Upper lobe of left lung (tissue), 6 donors: ENCODE measurements around the gene CTNNA1. TPM values are rescaled to one million over a fixed set of nuclear protein-coding genes. Genes with fewer than 3 reads are reported as not detected.

Source experiments
- ATAC-seq, 2 donors: fragments of 200-7000 bp; cut with Tn5 transposase; one replicate each; pipeline ENCODE4 v1.9.1; 2022; ENCODE audit warnings: mild to moderate bottlenecking in 2 of 2, moderate library complexity in 2 of 2; ENCODE audit not compliant: low FRiP score in 2 of 2
- DNase-seq, 2 donors: peaks; one replicate each; pipeline ENCODE4 v3.0.0-alpha.2; 2019 to 2020
- H3K27ac ChIP-seq, 4 donors: fragments of 200-600 bp; sonication (generic); one replicate each; pipeline ENCODE4 v1.5.1; 2016 to 2019
- H3K27me3 ChIP-seq, 4 donors: fragments of 200-600 bp; sonication (generic); one replicate each; pipeline ENCODE4 v1.5.1; 2017 to 2019
- H3K36me3 ChIP-seq, 4 donors: fragments of 200-600 bp; sonication (generic); one replicate each; pipeline ENCODE4 v1.5.1; 2016 to 2019
- H3K4me1 ChIP-seq, 4 donors: fragments of 200-600 bp; sonication (generic); one replicate each; pipeline ENCODE4 v1.5.1; 2018 to 2019
- H3K4me3 ChIP-seq, 4 donors: fragments of 200-600 bp; sonication (generic); one replicate each; pipeline ENCODE4 v1.5.1; 2017 to 2019; ENCODE audit warnings: mild to moderate bottlenecking in 2 of 4, moderate library complexity in 1 of 4
- H3K9me3 ChIP-seq, 4 donors: fragments of 200-600 bp; sonication (generic); one replicate each; pipeline ENCODE4 v1.5.1; 2018 to 2019
- CTCF ChIP-seq, 6 experiments: fragments of 450-650 bp in 4 of 6; fragments of 200-600 bp in 2 of 6; sonication (generic) in 2 of 6; IDR thresholded peaks; one replicate each; pipeline ENCODE4 v1.5.1; 2016 to 2019; ENCODE audit warnings: antibody characterized with exemption in 6 of 6
- EP300 ChIP-seq, 4 donors: sonication (generic); formaldehyde crosslinking; IDR thresholded peaks; one replicate each; pipeline ENCODE4 v1.5.1; 2017; ENCODE audit warnings: antibody characterized with exemption in 4 of 4, control low read depth in 2 of 4
- POLR2A ChIP-seq, 4 donors: fragments of 450-650 bp; IDR thresholded peaks; one replicate each; pipeline ENCODE4 v1.5.1; 2016 to 2017; ENCODE audit warnings: antibody characterized with exemption in 4 of 4, mild to moderate bottlenecking in 2 of 4
- POLR2AphosphoS5 ChIP-seq, 2 donors: sonication (generic); formaldehyde crosslinking; IDR thresholded peaks; one replicate each; pipeline ENCODE4 v1.5.1; 2017; ENCODE audit warnings: antibody characterized with exemption in 2 of 2
- WGBS, 2 donors: methylation state at CpG; one replicate each; pipeline ENCODE4 v1.1.5; 2017 to 2018; 5-methylcytosine and 5-hydroxymethylcytosine counted together
- total RNA-seq, 6 donors: library from RNA; depleted of rRNA in 4 of 6; stranded (reverse); fragments of >200 nt in 4 of 6; gene quantifications; one replicate each; pipeline versions ENCODE4 v1.1.0 to v1.2.1, GENCODE V29; 2016 to 2021
- donor health status: DM: no; HTN: no; CAD: no; lungs with moderate emphysema.
- donor health status: DM: no; HTN: yes; CAD: no; lungs with severe emphysema.

CTNNA1 gene
- total RNA-seq, 6 donors from 2014 or later = 352 to 505 (median 415) TPM

- 79 to 83% methylated on average over 7 of the region's 7 CpGs for WGBS, 2 donors
- H3K36me3 ChIP-seq = no peaks in the 10 kb centered on the region
- H3K4me3 ChIP-seq = no peak overlapping the region
- H3K9me3 ChIP-seq = no peaks in the 10 kb centered on the region
- DNase-seq (no peak), ATAC-seq (peak in 1 of 2 donors; percentile 23)
- H3K27ac ChIP-seq = no peak overlapping the region
- H3K27me3 ChIP-seq = no peaks in the 10 kb centered on the region
- H3K4me1 ChIP-seq = peaks cover 0 to 3% (median 0%) of the 10 kb centered on the region in 4 donors
- TF ChIP-seq POLR2AphosphoS5 (IDR thresholded peaks at IDR 0.05) = no peak
- TF ChIP-seq EP300 (IDR thresholded peaks at IDR 0.05) = no peak
- no peak for TF ChIP-seq CTCF (IDR thresholded peaks at IDR 0.05)
- TF ChIP-seq POLR2A (IDR thresholded peaks at IDR 0.05) = no peak
These were observed 228.4 kb downstream of the CTNNA1 start for GRCh38 chr5:138981586-138981985.

- Histone ChIP-seq H3K36me3 (no peaks in the 10 kb centered on the region), H3K27ac (no peak overlapping the region), H3K4me3 (no peak overlapping the region), H3K27me3 (no peaks in the 10 kb centered on the region), H3K4me1 (peaks cover 0 to 3% (median 0%) of the 10 kb centered on the region in 4 donors), H3K9me3 (no peaks in the 10 kb centered on the region)
- WGBS, 2 donors = 87 to 92% methylated on average over 2 of the region's 2 CpGs
- DNase-seq = no peak
- ATAC-seq = no peak
- no peak for TF ChIP-seq CTCF (IDR thresholded peaks at IDR 0.05)
- no peak for TF ChIP-seq POLR2AphosphoS5 (IDR thresholded peaks at IDR 0.05)
- TF ChIP-seq EP300 (IDR thresholded peaks at IDR 0.05) = no peak
- no peak for TF ChIP-seq POLR2A (IDR thresholded peaks at IDR 0.05)
These were observed 230.8 kb downstream of the CTNNA1 start for GRCh38 chr5:138983984-138984383.

Other genes starting within 250 kb of the CTNNA1 start
- gene ETF1, start 210.2 kb upstream of the CTNNA1 start, total RNA-seq = 100 to 1,000 TPM in 2 of 6 donors, 10 to 100 TPM in 4; 22.0 to 147 (median 92.4) TPM
- gene HSPA9, start 178.0 kb upstream of the CTNNA1 start, total RNA-seq = 100 to 1,000 TPM in 4 of 6 donors, 10 to 100 TPM in 2; 66.5 to 195 (median 139) TPM
- gene LRRTM2, start 121.9 kb downstream of the CTNNA1 start, total RNA-seq = 1 to 10 TPM in 1 of 6 donors, under 1 TPM in 4, not detected in 1; 0.20 to 1.1 (median 0.29) TPM